Measurements from ENCODE around the gene PLB1. TPM values are rescaled to one million over a fixed set of nuclear protein-coding genes. Genes with fewer than 3 reads are reported as not detected.
A peak's percentile ranks its signal among the peaks of the same experiment; 100 is the strongest.

Gene PLB1, protein sequence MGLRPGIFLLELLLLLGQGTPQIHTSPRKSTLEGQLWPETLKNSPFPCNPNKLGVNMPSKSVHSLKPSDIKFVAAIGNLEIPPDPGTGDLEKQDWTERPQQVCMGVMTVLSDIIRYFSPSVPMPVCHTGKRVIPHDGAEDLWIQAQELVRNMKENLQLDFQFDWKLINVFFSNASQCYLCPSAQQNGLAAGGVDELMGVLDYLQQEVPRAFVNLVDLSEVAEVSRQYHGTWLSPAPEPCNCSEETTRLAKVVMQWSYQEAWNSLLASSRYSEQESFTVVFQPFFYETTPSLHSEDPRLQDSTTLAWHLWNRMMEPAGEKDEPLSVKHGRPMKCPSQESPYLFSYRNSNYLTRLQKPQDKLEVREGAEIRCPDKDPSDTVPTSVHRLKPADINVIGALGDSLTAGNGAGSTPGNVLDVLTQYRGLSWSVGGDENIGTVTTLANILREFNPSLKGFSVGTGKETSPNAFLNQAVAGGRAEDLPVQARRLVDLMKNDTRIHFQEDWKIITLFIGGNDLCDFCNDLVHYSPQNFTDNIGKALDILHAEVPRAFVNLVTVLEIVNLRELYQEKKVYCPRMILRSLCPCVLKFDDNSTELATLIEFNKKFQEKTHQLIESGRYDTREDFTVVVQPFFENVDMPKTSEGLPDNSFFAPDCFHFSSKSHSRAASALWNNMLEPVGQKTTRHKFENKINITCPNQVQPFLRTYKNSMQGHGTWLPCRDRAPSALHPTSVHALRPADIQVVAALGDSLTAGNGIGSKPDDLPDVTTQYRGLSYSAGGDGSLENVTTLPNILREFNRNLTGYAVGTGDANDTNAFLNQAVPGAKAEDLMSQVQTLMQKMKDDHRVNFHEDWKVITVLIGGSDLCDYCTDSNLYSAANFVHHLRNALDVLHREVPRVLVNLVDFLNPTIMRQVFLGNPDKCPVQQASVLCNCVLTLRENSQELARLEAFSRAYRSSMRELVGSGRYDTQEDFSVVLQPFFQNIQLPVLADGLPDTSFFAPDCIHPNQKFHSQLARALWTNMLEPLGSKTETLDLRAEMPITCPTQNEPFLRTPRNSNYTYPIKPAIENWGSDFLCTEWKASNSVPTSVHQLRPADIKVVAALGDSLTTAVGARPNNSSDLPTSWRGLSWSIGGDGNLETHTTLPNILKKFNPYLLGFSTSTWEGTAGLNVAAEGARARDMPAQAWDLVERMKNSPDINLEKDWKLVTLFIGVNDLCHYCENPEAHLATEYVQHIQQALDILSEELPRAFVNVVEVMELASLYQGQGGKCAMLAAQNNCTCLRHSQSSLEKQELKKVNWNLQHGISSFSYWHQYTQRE (N-terminal part only)
- total RNA-seq (ENCODE audit: insufficient read depth, low replicate concordance), result 1.9 TPM

DNA sequence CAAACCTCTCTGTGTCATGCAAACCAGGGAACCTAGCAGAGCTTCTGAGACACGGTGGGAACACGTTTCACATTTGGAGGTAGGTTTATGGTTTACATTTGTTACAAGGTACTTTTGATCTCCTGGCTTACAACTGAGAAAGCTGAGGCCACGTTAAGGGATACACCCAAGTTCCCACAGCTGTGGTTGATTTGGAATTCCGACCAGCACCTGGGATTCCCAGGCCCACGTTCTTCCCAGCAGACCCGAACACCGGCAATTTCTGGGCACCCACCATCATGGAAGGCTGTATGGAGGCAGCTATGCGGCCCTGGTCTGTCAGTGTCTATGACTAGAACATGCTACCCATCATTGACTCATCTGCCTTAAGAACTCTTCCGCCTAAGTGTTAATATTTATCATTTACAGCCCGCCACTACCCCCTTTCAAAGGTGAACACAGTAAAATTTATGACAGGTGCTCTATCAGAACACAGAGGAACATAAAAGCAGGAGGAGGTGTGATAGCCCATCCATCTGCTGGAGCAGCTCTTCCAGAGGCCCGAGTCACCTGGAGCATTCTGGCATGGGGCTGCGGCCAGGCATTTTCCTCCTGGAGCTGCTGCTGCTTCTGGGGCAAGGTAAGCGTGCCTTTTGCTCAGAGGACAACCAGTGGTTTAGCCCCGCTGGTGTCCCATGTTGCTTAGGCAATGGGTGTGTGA lies at the start of gene PLB1:
TSS of gene PLB1 (plus strand) at position 510 of the 700 bp plus-strand sequence. CDS start at position 565, 55 bp downstream.
- DNase-seq (ENCODE audit: low spot score), result no peak

DNA sequence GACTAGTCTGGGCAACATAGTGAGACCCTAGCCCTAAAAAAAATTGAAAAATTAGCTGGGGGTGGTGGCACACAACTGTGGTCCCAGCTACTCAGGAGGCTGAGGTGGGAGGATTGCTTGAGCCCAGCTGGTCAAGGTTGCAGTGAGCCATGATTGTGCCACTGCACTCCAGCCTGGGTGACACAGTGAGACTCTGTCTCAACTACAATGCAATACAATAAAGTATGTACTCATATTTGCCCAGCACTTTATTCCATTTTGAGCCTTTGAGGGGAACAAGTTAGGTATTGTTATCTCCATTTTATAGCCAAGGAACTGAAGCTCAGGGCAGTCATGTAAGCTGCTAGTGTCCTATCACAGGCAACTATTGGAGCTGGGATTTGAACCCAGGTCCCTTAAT lies 49.3 kb upstream of the PLB1 start:
- DNase-seq (ENCODE audit: low spot score), result no peak

DNA sequence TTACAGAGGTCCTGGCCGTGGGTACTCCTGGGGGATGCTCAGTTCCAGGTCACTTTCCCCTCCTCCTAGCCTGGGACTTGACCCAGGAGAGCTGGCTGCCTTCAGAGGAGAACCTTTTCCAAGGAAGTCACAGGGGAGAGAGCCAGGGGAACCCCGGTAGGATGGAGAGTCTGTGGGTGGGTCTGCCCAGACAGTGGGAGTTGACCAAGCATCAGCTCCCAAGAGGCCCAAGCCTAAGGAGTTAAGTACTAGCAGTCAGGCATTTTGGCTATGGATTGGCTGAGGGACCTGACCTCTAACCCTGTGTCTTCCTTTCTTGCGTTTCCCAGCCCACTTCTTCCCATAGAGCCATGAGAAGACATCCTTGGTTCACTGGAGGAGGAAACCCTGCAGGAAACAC lies 48.8 kb upstream of the PLB1 start:
- no peak for DNase-seq (ENCODE audit: low spot score)

DNA sequence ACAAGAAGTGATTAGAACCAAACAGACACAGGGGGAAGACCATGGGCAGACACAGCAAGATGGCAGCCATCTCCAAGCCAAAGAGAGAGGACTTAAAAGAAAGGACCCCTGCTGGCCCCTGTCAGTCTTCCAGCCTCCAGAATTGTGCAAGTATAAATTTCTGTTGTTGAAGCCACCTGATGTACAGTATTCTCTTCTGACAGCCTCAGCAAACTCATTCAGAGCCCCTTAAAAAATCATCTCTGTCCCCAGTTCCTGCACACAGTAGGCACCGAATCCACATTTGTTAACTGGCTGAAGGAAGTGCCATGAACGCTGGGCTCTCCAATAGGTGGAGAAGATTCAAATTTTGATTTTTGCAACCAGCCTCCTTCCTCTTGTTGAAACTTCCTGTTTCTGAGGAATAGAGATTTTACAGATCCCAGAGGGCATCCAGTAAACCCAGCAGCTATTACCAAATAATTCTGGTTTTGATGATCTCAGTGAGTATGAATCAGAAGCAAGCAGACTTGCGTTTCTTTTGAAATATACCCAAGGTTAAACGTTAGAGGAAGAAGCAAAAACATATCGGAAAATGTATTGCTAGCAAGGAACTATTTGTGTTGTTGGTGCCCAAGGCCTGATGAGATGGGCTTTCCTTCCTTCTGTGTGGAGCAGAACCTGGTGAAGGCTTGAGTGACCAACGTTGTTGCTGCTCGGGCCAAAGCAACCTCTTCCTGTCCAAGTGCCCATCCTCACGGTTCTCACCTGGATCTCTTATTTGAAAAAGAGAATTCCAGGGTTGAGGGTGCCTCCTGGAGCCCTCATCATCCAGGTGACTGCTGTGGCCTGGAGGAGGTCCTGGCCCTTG lies 47.7 kb upstream of the PLB1 start:
- peak; percentile 86 for DNase-seq (ENCODE audit: low spot score)

DNA sequence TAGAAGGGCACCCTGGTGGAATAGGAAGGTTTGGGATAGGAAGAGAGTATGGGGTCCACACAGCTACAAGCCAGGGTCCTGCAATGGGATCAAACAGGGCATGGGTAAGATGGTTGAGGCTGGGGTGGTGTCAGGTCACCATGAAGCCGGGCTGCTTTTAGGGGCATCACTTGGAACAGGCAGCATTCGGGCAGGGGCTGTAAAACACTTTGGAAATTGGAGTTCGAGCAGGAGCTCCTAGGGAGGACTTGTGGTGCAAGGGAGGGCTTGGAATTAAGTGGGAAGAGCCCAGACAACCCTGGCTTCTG lies 47.1 kb upstream of the PLB1 start:
- no peak for DNase-seq (ENCODE audit: low spot score)

DNA sequence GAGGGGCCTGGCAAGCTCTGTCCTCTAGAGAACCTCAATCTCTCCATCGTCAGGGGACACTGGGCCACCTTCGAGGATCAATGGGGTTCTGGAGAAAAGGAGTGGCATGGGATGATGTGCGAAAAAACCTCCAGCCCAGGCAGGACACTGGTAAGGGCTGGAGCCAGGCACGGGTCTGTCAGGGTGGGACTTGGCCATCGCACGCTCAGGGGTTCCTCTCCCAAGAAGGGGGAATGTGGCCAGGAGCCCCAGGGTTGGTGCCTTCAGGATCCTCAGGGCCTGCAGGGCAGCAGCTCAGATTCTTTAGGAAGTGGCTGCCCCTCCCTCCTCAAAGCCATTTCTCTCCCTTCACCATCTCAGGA lies 46.8 kb upstream of the PLB1 start:
- no peak for DNase-seq (ENCODE audit: low spot score)

DNA sequence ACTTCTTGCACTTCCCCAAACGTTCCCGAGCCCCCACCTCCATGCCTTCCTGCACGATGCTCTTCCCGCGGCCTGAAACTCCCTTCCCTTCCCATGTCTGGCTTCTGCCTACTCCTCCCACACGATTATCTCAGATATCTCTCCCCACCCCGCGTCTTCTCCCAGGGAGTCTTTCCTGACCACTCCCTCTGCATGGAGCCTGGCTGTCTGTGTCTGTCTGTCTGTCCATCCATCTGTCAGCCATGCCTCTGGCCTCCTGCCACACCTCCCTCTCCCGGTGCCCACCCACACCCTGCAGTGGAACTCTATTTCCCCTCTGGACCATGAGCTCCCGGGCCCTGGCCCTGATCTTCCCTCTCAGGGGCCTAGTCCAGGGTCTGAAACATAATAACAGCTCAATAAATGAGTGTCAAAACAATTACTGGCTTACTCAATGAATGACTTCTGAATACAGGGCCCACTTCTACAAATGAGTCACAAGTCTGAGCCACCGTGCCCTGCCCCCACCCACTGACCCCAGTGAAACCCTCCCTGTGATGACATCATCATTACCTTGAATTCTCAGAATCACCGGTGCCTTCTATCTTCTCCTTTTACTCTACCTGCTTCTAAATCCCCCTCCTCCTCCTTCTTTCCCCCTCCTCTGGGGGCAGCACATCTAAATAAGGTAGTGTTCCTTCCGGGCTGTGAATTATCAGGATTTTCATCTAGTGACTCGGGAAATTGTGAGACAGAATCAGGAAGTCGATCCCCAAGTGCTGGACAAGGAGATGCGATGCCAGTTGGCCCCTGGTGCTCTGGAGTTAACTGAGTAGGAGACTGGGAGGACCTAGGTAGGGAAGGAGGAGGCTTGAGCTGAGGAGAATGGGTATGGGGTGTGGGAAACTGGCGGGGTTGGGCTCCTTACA lies 46.1 kb upstream of the PLB1 start:
- DNase-seq (ENCODE audit: low spot score), result peak; percentile 53

DNA sequence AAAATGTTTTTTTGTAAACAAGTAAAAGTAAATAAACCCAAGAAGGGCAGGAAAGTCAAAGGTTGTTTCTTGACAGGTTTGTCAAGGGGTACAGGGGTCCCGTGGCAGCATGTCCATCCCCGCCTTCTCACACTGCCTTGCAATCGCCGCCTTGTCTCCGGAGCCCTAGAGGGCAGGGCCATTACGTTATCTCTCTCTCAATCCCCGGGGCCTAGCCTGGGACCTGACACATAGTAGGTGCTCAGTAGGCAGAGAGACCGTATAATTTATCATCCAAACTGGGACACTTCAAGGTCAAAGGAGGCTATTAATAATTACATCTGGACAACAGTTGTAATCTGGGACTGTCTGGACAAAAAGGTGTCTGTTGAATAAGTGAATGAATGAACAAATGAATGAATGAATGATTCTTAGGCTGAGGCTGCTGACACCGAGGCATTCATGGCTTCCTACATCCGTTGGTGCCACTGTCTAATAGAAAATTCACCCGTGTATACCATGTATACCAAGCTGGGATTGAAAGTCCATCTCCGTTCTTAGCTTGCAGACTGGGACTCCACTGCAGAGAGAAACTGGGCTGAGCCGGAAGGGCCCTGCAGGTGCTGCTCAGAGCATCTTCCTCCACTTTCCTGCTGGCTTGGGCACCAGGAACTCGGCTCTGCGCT lies 44.8 kb upstream of the PLB1 start:
- DNase-seq (ENCODE audit: low spot score), result no peak

DNA sequence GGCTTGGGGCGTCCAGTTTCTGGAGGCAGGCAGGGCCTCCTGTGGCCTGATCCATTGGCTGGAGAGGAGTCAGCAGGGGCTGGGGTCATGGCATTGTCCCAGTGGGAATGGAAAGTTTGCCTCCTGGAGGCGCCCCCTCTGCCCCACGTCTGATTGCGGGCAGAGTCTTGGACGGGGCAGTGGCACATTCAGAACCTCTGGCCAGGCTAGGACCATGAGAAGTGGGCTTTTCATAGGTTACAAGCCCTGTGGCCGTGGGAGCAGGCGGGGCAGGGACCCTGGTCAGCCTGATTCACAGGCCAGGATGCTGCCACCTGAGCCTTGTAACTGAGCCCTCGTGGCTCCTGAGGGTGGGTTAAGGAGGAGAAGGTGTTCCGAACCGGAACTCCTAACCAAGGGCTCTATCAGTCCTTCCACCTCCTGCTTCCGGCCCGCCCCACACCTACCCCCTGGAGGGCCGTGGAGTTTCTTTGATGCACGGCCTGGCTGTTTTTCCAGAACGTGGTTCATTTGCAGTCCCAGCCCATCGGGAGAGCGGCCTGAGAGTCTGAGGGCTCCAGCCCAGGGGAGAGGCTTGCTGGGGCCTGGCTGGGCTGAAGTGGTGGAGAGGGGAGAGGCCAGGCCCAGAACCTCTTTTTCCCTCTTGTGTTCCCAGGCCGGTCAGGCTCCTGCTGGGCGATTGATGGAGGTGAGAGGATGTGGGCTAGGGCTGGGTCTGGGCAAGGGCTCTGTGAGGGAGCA lies 43.9 kb upstream of the PLB1 start:
- DNase-seq (ENCODE audit: low spot score), result no peak

DNA sequence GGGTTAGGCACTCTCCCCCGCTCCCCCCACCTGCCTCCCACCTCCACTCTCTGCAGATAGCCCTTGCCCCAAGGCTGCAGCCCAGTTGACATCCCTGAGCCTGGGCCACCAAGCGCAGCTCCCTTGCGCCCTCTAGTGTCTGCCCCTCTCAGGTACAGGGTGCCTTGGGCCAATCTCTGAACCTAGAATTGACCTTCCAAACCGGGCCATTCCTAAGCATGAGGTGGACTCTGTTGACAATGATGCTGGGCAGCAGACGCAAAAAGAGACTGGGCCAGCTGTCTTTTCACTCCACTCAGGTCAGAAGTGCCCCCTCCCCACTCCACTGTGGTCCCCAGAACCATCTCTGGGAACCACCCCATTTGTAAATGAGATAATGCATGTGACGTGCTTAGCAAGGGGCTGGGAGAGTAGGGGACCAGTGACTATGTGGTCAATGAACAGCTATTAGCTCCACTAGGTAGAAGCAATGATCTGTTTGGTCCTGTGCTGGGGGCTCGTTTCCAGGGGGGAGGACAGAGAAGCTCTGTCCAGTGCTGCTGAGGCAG lies 43.3 kb upstream of the PLB1 start:
- peak; percentile 19 for DNase-seq (ENCODE audit: low spot score)

DNA sequence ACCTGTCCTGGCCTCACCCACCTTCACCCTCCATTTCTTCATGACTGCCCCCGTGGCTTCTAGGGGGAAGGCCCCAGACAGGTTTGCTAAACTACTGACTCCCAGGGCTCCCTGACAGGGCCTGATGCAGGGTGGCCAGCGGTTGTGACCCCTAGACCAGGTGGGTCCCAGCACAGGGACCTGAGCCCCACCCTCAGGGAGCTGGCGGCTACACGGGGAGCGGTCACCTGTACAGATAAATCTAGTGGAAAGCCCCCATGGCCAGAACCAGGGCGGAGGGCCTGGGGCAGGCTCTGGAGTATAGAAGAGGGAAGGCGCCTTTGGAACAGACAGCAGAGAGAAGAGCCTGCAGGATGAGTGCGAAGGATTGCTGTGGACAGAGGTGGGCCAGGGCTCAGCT lies 42.5 kb upstream of the PLB1 start:
- DNase-seq (ENCODE audit: low spot score), result no peak

DNA sequence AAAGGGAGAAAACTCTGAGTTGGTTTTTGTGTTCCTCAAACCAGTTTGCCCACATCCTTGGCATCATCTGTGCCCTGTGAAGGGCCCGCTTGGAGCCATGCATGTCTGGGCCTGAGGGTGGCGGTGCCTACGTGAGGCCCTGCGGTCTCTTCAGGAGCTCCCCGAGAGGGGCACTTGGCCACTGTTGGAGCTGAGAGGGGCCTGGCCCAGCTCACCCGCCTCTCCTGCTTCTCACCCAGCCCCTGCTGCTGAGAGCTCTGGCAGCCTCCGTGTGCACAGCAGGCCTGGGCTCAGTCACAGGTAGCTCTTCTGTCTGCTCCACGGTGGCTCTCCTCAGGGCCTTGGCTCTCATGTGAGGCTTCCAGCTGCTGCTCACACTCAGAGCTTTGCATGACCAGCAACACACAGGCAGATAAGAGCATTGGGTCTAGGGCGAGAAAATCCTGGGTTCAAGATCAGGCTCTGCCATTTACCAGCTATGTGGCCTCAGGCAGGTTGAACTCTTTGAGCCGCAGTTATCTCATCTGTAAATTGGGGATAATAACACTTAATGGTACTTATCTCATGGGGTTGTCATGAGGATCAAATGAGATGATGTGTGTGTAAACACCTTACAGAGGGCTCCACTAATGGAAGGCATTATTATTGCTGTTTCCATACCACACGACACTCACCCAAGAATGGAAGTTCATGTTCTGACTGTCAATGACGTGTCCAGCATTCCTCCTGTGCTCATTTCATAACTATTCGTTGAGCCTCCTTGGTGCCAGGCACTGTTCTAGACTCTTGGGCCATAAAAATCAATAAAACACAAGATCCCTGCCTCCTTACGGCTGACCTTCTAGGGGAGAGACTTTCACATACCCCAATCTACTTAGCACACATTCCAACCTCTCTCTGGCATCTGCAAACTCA lies 41.6 kb upstream of the PLB1 start:
- no peak for DNase-seq (ENCODE audit: low spot score)

DNA sequence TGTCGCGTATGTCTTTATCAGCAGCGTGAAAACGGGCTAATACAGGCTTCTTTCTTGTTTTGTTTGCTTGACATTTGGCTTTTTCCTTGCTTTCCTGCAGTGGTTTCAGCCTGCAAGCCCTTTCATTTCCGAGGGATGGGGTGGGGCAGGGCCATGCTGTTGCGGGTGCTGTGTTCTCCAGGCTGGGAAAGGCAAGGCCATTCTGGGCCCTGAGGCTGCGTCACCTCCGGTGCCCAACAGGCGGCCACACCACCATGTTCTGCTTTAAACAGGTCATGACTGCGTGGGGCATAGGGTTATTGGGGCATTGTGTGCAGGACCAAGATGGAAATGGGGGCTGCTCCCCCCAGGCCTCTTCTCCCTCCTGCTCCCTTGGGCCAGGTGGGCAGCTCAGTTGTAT lies 38.6 kb upstream of the PLB1 start:
- DNase-seq (ENCODE audit: low spot score), result no peak

DNA sequence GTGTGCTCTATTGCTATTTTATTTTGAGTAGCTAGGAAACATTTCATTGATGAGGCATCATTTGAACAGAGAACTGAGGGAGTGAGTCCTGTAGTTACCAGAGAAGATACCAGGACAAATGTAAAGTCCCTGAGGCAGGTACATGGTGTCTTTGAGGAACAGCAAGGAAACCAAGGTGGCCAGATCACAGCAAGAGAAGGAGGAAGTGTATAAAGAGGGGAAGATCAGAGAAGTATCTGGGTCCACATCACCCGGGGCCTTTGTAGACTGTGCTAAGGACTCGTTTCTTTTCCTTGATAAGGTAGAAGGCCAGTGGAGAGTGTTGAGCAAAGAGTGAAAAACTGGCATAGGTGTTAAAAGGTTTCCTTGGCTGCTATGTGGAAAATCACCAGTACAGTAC lies 34.8 kb upstream of the PLB1 start:
- no peak for DNase-seq (ENCODE audit: low spot score)

DNA sequence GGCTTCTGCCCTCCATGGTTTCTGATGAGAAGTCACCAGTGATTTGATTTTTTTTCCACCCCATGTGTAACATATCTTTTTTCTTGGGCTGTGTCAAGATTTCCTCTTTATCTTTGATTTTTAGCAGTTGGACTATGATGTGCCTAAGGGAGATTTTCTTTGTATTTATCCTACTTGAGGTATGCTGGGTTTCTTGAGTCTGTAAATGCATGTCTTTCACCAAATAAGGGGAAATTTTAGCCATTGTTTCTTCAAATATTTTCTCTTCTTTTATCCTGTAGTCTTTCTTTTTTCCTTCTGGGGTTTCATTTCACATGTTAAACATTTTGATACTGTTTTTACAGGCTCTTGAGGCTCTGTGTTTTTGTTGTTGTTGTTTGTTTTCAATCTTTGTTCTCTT lies 33.7 kb upstream of the PLB1 start:
- DNase-seq (ENCODE audit: low spot score), result no peak

DNA sequence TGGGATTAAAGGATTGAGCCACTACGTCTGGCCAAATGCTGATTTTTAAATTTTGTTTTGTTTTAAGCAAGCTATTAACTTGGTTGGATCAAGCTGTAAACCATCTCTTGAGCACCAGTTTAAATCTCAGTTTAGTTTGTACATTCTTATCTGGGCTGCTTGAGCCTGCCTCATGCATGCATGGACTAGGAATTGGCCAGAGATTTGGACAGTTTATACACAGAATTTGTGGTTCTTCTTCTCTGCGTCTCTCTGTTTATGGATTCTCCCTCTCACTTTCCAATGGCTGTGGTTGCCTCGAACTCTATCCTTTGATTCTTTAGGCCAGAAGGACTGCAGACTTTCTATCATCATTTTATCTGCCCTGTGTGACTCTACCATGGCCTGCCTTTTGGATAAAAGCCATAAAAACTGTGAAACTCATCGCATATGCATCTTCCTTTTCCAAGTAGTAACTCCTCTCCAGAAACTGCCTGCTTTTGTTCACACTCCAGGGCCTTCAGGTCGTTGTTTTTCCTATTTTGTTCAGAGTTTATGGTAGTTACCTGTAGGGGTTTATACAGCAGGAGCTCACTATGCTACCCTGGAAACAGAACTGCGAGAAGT lies 32.5 kb upstream of the PLB1 start:
- peak; percentile 88 for DNase-seq (ENCODE audit: low spot score)
